Stimulated activated naive CD8-positive, alpha-beta T cell treated with anti-CD3 and anti-CD28 coated beads, Interleukin-15, amount 100 ng/mL, for 72 hours (primary cell): ENCODE results near the gene NKD1.
A peak's percentile ranks its signal among the peaks of the same experiment; 100 is the strongest.

Source experiments
- ATAC-seq: fragments of 150-1000 bp; cut with Tn5 transposase; 2 replicates; pipeline ENCODE4 v1.10.0; 2021; ENCODE audit warnings: mild to moderate bottlenecking, moderate library complexity
- DNase-seq, 2 donors: peaks; one replicate each; pipeline ENCODE4 v3.0.0; 2021 to 2022
- H3K27ac Mint-ChIP-seq, 2 donors: one replicate each; pipeline ENCODE4 v1.8.0; 2022; ENCODE audit warnings: mild to moderate bottlenecking in 2 of 2, mixed read lengths in 2 of 2, moderate library complexity in 2 of 2
- H3K27me3 Mint-ChIP-seq: one replicate; pipeline ENCODE4 v1.8.0; 2022; ENCODE audit warnings: mixed read lengths
- H3K4me1 Mint-ChIP-seq: one replicate; pipeline ENCODE4 v1.8.0; 2022; ENCODE audit warnings: mild to moderate bottlenecking, mixed read lengths
- H3K4me3 Mint-ChIP-seq, 2 donors: one replicate each; pipeline ENCODE4 v1.8.0; 2022; ENCODE audit warnings: mild to moderate bottlenecking in 2 of 2, mixed read lengths in 2 of 2, moderate library complexity in 1 of 2
- H3K9me3 Mint-ChIP-seq, 2 donors: one replicate each; pipeline ENCODE4 v1.8.0; 2022; ENCODE audit warnings: mixed read lengths in 2 of 2

NKD1 gene

GRCh38 chr16:50622029-50622428 is 73.8 kb downstream of the NKD1 start:
- Mint-ChIP-seq H3K4me3 (no peak overlapping the region), H3K27ac (no peak overlapping the region), H3K4me1 (peaks cover 49% of the 10 kb centered on the region), H3K9me3 (no peaks in the 10 kb centered on the region), H3K27me3 (no peaks in the 10 kb centered on the region)
- ATAC-seq (no peak), DNase-seq (no peak)

GRCh38 chr16:50622643-50623369 is 74.6 kb downstream of the NKD1 start:
- Mint-ChIP-seq H3K27me3 (no peaks in the 10 kb centered on the region), H3K4me1 (peaks cover 51% of the 10 kb centered on the region), H3K9me3 (no peaks in the 10 kb centered on the region), H3K27ac (peak overlapping the region; percentile 28 to 81), H3K4me3 (no peak overlapping the region)
- ATAC-seq = no peak
- DNase-seq = no peak

- ATAC-seq (no peak), DNase-seq (no peak)
- Mint-ChIP-seq H3K4me1 (peaks cover 52% of the 10 kb centered on the region), H3K9me3 (no peaks in the 10 kb centered on the region), H3K27me3 (no peaks in the 10 kb centered on the region), H3K27ac (peak overlapping the region in 1 of 2 donors; percentile 59), H3K4me3 (no peak overlapping the region)
Observed at GRCh38 chr16:50624449-50624970, 76.3 kb downstream of the NKD1 start.

- no peak for DNase-seq
- Mint-ChIP-seq H3K4me1 (peaks cover 52% of the 10 kb centered on the region), H3K27me3 (no peaks in the 10 kb centered on the region)
Observed at GRCh38 chr16:50625374-50625773, 77.2 kb downstream of the NKD1 start.

GRCh38 chr16:50626868-50627267 is 78.7 kb downstream of the NKD1 start:
- Mint-ChIP-seq H3K9me3 (no peaks in the 10 kb centered on the region), H3K27ac (peak overlapping the region; percentile 86 to 88), H3K27me3 (no peaks in the 10 kb centered on the region), H3K4me1 (peaks cover 52% of the 10 kb centered on the region), H3K4me3 (peak overlapping the region in 1 of 2 donors; percentile 74)
- no peak for ATAC-seq
- no peak for DNase-seq

More at GRCh38 chr16:50625374-50625773, 77.2 kb downstream of the NKD1 start:
- no peak overlapping the region for H3K27ac Mint-ChIP-seq
- H3K9me3 Mint-ChIP-seq = no peaks in the 10 kb centered on the region
- no peak overlapping the region for H3K4me3 Mint-ChIP-seq
- ATAC-seq = no peak

- H3K27me3 Mint-ChIP-seq = no peaks in the 10 kb centered on the region
- ATAC-seq = peak; percentile 77
- peak overlapping the region; percentile 86 to 88 for H3K27ac Mint-ChIP-seq
- no peaks in the 10 kb centered on the region for H3K9me3 Mint-ChIP-seq
- DNase-seq = peak; percentile 38 to 41
- H3K4me1 Mint-ChIP-seq = peaks cover 52% of the 10 kb centered on the region
- H3K4me3 Mint-ChIP-seq = peak overlapping the region; percentile 46 to 74
Observed at GRCh38 chr16:50627419-50627818, 79.2 kb downstream of the NKD1 start.

- no peaks in the 10 kb centered on the region for H3K9me3 Mint-ChIP-seq
- peaks cover 43% of the 10 kb centered on the region for H3K4me1 Mint-ChIP-seq
- H3K27me3 Mint-ChIP-seq = no peaks in the 10 kb centered on the region
- H3K27ac Mint-ChIP-seq = no peak overlapping the region
- H3K4me3 Mint-ChIP-seq = no peak overlapping the region
- no peak for DNase-seq
- ATAC-seq = no peak
Observed at GRCh38 chr16:50628156-50628802, 80.1 kb downstream of the NKD1 start.

GRCh38 chr16:50629334-50629733 is 81.1 kb downstream of the NKD1 start:
- no peak overlapping the region for H3K27ac Mint-ChIP-seq
- H3K4me3 Mint-ChIP-seq = no peak overlapping the region
- H3K4me1 Mint-ChIP-seq = peaks cover 33% of the 10 kb centered on the region
- H3K9me3 Mint-ChIP-seq = no peaks in the 10 kb centered on the region
- H3K27me3 Mint-ChIP-seq = no peaks in the 10 kb centered on the region
- no peak for ATAC-seq
- no peak for DNase-seq

GRCh38 chr16:50630394-50631020 is 82.3 kb downstream of the NKD1 start:
- H3K9me3 Mint-ChIP-seq = no peaks in the 10 kb centered on the region
- no peak overlapping the region for H3K4me3 Mint-ChIP-seq
- no peaks in the 10 kb centered on the region for H3K27me3 Mint-ChIP-seq
- DNase-seq (no peak), ATAC-seq (no peak)
- H3K27ac Mint-ChIP-seq = no peak overlapping the region
- peaks cover 22% of the 10 kb centered on the region for H3K4me1 Mint-ChIP-seq

- ATAC-seq (no peak), DNase-seq (no peak)
- Mint-ChIP-seq H3K4me3 (no peak overlapping the region), H3K27ac (peak overlapping the region in 1 of 2 donors; percentile 38), H3K27me3 (no peaks in the 10 kb centered on the region), H3K4me1 (peaks cover 19% of the 10 kb centered on the region), H3K9me3 (no peaks in the 10 kb centered on the region)
Observed at GRCh38 chr16:50631249-50631984, 83.2 kb downstream of the NKD1 start.

- Mint-ChIP-seq H3K27me3 (no peaks in the 10 kb centered on the region), H3K9me3 (no peaks in the 10 kb centered on the region), H3K27ac (no peak overlapping the region), H3K4me3 (no peak overlapping the region), H3K4me1 (peaks cover 13% of the 10 kb centered on the region)
- ATAC-seq (no peak), DNase-seq (no peak)
Observed at GRCh38 chr16:50631985-50632576, 83.9 kb downstream of the NKD1 start.

GRCh38 chr16:50632927-50633800 is 85.0 kb downstream of the NKD1 start:
- no peaks in the 10 kb centered on the region for H3K27me3 Mint-ChIP-seq
- ATAC-seq = peak; percentile 33
- no peak for DNase-seq
- no peaks in the 10 kb centered on the region for H3K9me3 Mint-ChIP-seq
- peaks cover 4% of the 10 kb centered on the region for H3K4me1 Mint-ChIP-seq
- H3K27ac Mint-ChIP-seq = peak overlapping the region in 1 of 2 donors; percentile 63
- H3K4me3 Mint-ChIP-seq = no peak overlapping the region

- peak overlapping the region in 1 of 2 donors; percentile 54 for H3K27ac Mint-ChIP-seq
- H3K27me3 Mint-ChIP-seq = no peaks in the 10 kb centered on the region
- no peak overlapping the region for H3K4me3 Mint-ChIP-seq
- ATAC-seq = no peak
- no peaks in the 10 kb centered on the region for H3K9me3 Mint-ChIP-seq
- no peak for DNase-seq
- peaks cover 4% of the 10 kb centered on the region for H3K4me1 Mint-ChIP-seq
Observed at GRCh38 chr16:50634090-50634489, 85.9 kb downstream of the NKD1 start.

GRCh38 chr16:50634947-50635346 is 86.8 kb downstream of the NKD1 start:
- H3K4me3 Mint-ChIP-seq = no peak overlapping the region
- DNase-seq (no peak), ATAC-seq (no peak)
- H3K27ac Mint-ChIP-seq = peak overlapping the region in 1 of 2 donors; percentile 73
- H3K9me3 Mint-ChIP-seq = no peaks in the 10 kb centered on the region
- peaks cover 4% of the 10 kb centered on the region for H3K4me1 Mint-ChIP-seq
- H3K27me3 Mint-ChIP-seq = no peaks in the 10 kb centered on the region
